HepG2 (cell line): Measurements from ENCODE around the gene WNK1. TPM values are rescaled to one million over a fixed set of nuclear protein-coding genes. Genes with fewer than 3 reads are reported as not detected.
A peak's percentile ranks its signal among the peaks of the same experiment; 100 is the strongest.

Source experiments
- DMAP1 ChIP-seq: IDR thresholded peaks from 2 replicates; pipeline ENCODE4 v1.6.1; 2016
- MLLT10 ChIP-seq: sonication (generic); formaldehyde crosslinking; IDR thresholded peaks from 2 replicates; pipeline ENCODE4 v1.4.0; 2020; ENCODE audit warnings: missing genetic modification reagents
- MYC ChIP-seq: sonication (generic); formaldehyde crosslinking; IDR thresholded peaks from 2 replicates; pipeline ENCODE4 v1.9.0; 2021; ENCODE audit warnings: missing genetic modification reagents, borderline replicate concordance
- RFX3 ChIP-seq: IDR thresholded peaks from 2 replicates; pipeline ENCODE4 v1.6.1; 2016; ENCODE audit warnings: missing biosample characterization, missing genetic modification reagents
- SOX6 ChIP-seq, 2 experiments: fragments of 450-650 bp in 1 of 2; sonication (generic) in 1 of 2; formaldehyde crosslinking in 1 of 2; IDR thresholded peaks; 2 replicates each; pipeline versions ENCODE4 v1.4.0 to v1.6.1; 2017 to 2020; ENCODE audit warnings: antibody characterized with exemption in 1 of 2, mild to moderate bottlenecking in 1 of 2, missing genetic modification reagents in 1 of 2
- ZNF318 ChIP-seq: sonication (generic); formaldehyde crosslinking; IDR thresholded peaks from 2 replicates; pipeline ENCODE4 v1.4.0; 2020; ENCODE audit warnings: mild to moderate bottlenecking, missing genetic modification reagents
- ZNF383 ChIP-seq: sonication (generic); formaldehyde crosslinking; IDR thresholded peaks from 2 replicates; pipeline ENCODE4 v1.4.0; 2020; ENCODE audit warnings: missing genetic modification reagents, mild to moderate bottlenecking, borderline replicate concordance
- ZSCAN12 ChIP-seq: sonication (generic); formaldehyde crosslinking; IDR thresholded peaks from 2 replicates; pipeline ENCODE4 v1.9.0; 2021; ENCODE audit warnings: mild to moderate bottlenecking, missing genetic modification reagents
- polyA plus RNA-seq, 8 experiments: library from polyadenylated mRNA; depleted of rRNA in 3 of 8; stranded (reverse) in 7 of 8; unstranded in 1 of 8; fragments of >200 nt; fragmentation: Illumina TruSeq in 4 of 8; extraction: Trizol in 4 of 8; gene quantifications; 2 replicates each; pipeline versions ENCODE4 v1.2.1 to v1.2.3, GENCODE V29; 2011 to 2016; ENCODE audit warnings: low read depth in 4 of 8, missing spikeins in 1 of 8, mixed read lengths in 1 of 8; ENCODE audit not compliant: insufficient read depth in 1 of 8
- total RNA-seq, 5 experiments: library from RNA; depleted of rRNA; stranded (reverse); fragments of >200 nt; fragmentation: Illumina TruSeq; extraction: Trizol; gene quantifications; 2 replicates each; pipeline ENCODE4 v1.2.3, GENCODE V29; 2016; ENCODE audit warnings: low read depth in 1 of 5
- TF ChIP-seq, protein P1 (sequence below): sonication (generic); formaldehyde crosslinking; IDR thresholded peaks from 2 replicates; pipeline ENCODE4 v1.4.0; 2020; ENCODE audit warnings: missing genetic modification reagents
- TF ChIP-seq, protein P2 (sequence below): IDR thresholded peaks from 2 replicates; pipeline ENCODE4 v1.6.1; 2016; ENCODE audit warnings: low read depth, control low read depth

WNK1 gene
- total and polyA plus RNA-seq, 2 of the 13 experiments (the other 11 are each of a cell fraction or from before 2014, with no cell fraction given) = 31.1 to 54.8 TPM

GRCh38 chr12:751192-751998 lies 984 bp upstream of the WNK1 start (continued):
- TF ChIP-seq SOX6 (IDR thresholded peaks at IDR 0.05) (no peak), SOX6 (CRISPR knock-in tag; IDR thresholded peaks at IDR 0.05) (peak; percentile 82), ZNF383 (CRISPR knock-in tag) (no peak), RFX3 (CRISPR knock-in tag) (no peak), MYC (CRISPR knock-in tag) (peak; percentile 90), ZNF318 (no peak), DMAP1 (CRISPR knock-in tag) (peak; percentile 53; the same call in 1 of the 2 replicates), MLLT10 (CRISPR knock-in tag) (no peak), ZSCAN12 (CRISPR knock-in tag) (no peak; the same call in 1 of the 2 replicates)
- TF ChIP-seq, protein P1, sequence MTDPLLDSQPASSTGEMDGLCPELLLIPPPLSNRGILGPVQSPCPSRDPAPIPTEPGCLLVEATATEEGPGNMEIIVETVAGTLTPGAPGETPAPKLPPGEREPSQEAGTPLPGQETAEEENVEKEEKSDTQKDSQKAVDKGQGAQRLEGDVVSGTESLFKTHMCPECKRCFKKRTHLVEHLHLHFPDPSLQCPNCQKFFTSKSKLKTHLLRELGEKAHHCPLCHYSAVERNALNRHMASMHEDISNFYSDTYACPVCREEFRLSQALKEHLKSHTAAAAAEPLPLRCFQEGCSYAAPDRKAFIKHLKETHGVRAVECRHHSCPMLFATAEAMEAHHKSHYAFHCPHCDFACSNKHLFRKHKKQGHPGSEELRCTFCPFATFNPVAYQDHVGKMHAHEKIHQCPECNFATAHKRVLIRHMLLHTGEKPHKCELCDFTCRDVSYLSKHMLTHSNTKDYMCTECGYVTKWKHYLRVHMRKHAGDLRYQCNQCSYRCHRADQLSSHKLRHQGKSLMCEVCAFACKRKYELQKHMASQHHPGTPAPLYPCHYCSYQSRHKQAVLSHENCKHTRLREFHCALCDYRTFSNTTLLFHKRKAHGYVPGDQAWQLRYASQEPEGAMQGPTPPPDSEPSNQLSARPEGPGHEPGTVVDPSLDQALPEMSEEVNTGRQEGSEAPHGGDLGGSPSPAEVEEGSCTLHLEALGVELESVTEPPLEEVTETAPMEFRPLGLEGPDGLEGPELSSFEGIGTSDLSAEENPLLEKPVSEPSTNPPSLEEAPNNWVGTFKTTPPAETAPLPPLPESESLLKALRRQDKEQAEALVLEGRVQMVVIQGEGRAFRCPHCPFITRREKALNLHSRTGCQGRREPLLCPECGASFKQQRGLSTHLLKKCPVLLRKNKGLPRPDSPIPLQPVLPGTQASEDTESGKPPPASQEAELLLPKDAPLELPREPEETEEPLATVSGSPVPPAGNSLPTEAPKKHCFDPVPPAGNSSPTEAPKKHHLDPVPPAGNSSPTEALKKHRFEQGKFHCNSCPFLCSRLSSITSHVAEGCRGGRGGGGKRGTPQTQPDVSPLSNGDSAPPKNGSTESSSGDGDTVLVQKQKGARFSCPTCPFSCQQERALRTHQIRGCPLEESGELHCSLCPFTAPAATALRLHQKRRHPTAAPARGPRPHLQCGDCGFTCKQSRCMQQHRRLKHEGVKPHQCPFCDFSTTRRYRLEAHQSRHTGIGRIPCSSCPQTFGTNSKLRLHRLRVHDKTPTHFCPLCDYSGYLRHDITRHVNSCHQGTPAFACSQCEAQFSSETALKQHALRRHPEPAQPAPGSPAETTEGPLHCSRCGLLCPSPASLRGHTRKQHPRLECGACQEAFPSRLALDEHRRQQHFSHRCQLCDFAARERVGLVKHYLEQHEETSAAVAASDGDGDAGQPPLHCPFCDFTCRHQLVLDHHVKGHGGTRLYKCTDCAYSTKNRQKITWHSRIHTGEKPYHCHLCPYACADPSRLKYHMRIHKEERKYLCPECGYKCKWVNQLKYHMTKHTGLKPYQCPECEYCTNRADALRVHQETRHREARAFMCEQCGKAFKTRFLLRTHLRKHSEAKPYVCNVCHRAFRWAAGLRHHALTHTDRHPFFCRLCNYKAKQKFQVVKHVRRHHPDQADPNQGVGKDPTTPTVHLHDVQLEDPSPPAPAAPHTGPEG (CRISPR knock-in tag) = peak; percentile 79; the same call in 1 of the 2 replicates
- TF ChIP-seq, protein P2, sequence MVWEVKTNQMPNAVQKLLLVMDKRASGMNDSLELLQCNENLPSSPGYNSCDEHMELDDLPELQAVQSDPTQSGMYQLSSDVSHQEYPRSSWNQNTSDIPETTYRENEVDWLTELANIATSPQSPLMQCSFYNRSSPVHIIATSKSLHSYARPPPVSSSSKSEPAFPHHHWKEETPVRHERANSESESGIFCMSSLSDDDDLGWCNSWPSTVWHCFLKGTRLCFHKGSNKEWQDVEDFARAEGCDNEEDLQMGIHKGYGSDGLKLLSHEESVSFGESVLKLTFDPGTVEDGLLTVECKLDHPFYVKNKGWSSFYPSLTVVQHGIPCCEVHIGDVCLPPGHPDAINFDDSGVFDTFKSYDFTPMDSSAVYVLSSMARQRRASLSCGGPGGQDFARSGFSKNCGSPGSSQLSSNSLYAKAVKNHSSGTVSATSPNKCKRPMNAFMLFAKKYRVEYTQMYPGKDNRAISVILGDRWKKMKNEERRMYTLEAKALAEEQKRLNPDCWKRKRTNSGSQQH = no peak
